ENCODE measurements around the gene CAVIN3. TPM values are rescaled to one million over a fixed set of nuclear protein-coding genes. Genes with fewer than 3 reads are reported as not detected.

CAVIN3 gene
- total and polyA plus RNA-seq, 9 of the 15 experiments (the other 6 are each of a cell fraction or from before 2014, with no cell fraction given), result 0.13 TPM; not detected in 8

GRCh38 chr11:6269994-6270393, 50.3 kb downstream of the CAVIN3 start (continued):
- TF ChIP-seq, protein P1, sequence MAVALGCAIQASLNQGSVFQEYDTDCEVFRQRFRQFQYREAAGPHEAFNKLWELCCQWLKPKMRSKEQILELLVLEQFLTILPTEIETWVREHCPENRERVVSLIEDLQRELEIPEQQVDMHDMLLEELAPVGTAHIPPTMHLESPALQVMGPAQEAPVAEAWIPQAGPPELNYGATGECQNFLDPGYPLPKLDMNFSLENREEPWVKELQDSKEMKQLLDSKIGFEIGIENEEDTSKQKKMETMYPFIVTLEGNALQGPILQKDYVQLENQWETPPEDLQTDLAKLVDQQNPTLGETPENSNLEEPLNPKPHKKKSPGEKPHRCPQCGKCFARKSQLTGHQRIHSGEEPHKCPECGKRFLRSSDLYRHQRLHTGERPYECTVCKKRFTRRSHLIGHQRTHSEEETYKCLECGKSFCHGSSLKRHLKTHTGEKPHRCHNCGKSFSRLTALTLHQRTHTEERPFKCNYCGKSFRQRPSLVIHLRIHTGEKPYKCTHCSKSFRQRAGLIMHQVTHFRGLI (CRISPR knock-in tag; IDR thresholded peaks at IDR 0.05), result no peak
- TF ChIP-seq ZBTB33 (CRISPR knock-in tag; IDR thresholded peaks at IDR 0.05), result peak; percentile 91
- TF ChIP-seq C11orf30 (IDR thresholded peaks at IDR 0.05; ENCODE audit: low read depth), result no peak
- TF ChIP-seq, protein P2, sequence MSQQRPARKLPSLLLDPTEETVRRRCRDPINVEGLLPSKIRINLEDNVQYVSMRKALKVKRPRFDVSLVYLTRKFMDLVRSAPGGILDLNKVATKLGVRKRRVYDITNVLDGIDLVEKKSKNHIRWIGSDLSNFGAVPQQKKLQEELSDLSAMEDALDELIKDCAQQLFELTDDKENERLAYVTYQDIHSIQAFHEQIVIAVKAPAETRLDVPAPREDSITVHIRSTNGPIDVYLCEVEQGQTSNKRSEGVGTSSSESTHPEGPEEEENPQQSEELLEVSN (IDR thresholded peaks at IDR 0.05; ENCODE audit: borderline replicate concordance in 1 of 2, extremely low read depth in 1 of 2, insufficient read depth in 1 of 2, insufficient read length in 1 of 2, low read depth in 1 of 2, low read length in 1 of 2, poor library complexity in 1 of 2, severe bottlenecking in 1 of 2), result peak; percentile 94 to 96
- no peak for TF ChIP-seq MAFF (IDR thresholded peaks at IDR 0.05; ENCODE audit: low read length)
- peak; percentile 92 for TF ChIP-seq L3MBTL2 (IDR thresholded peaks at IDR 0.05)
- TF ChIP-seq ZBTB17 (CRISPR knock-in tag; IDR thresholded peaks at IDR 0.05), result no peak
- no peak; a peak in 1 of 4 replicates for TF ChIP-seq HDAC1 (IDR thresholded peaks at IDR 0.05)
- no peak for TF ChIP-seq PCBP2 (IDR thresholded peaks at IDR 0.05; ENCODE audit: low read depth, low read length, poor library complexity, severe bottlenecking)
- peak; percentile 34; the same call in 1 of the 2 replicates for TF ChIP-seq CHD2 (IDR thresholded peaks at IDR 0.05; ENCODE audit: low read depth, low read length)
- no peak for TF ChIP-seq SRSF1 (IDR thresholded peaks at IDR 0.05; ENCODE audit: low read depth, low read length)
- TF ChIP-seq HOMEZ (CRISPR knock-in tag; IDR thresholded peaks at IDR 0.05), result no peak
- TF ChIP-seq CREBBP (IDR thresholded peaks at IDR 0.05; ENCODE audit: low read depth, low read length), result no peak
- no peak for TF ChIP-seq LEF1 (IDR thresholded peaks at IDR 0.05)
- TF ChIP-seq ZBTB8A (IDR thresholded peaks at IDR 0.05; ENCODE audit: partially characterized antibody), result no peak
- TF ChIP-seq TRIM28 (IDR thresholded peaks at IDR 0.05), result no peak
- TF ChIP-seq ZNF707 (CRISPR knock-in tag; conservative IDR thresholded peaks at IDR 0.05), result no peak
- no peak for TF ChIP-seq PHF21A (IDR thresholded peaks at IDR 0.05; ENCODE audit: borderline replicate concordance, low read depth)
- no peak for TF ChIP-seq SFPQ (IDR thresholded peaks at IDR 0.05; ENCODE audit: low read depth, low read length)
- TF ChIP-seq RNF2 (IDR thresholded peaks at IDR 0.05), result no peak
- no peak for TF ChIP-seq FOXK1 (CRISPR knock-in tag; IDR thresholded peaks at IDR 0.05; ENCODE audit: borderline replicate concordance)
- TF ChIP-seq HMGN3 (IDR thresholded peaks at IDR 0.05; ENCODE audit: borderline replicate concordance, extremely low read depth, insufficient read length, low read depth, low read length), result no peak

All from K562 (cell line).